Left hindlimb (tissue), 1 donor: ENCODE results near the gene ATP8A1.
"Not testable (repeated sequence)": the region's sequence is repeated elsewhere in the genome, so short reads cannot be mapped to it uniquely, and the experiment has no call there.

Experiments
- DNase-seq: peaks from one replicate; pipeline ENCODE4 v3.0.0-alpha.2; 2018

ATP8A1 gene

DNA sequence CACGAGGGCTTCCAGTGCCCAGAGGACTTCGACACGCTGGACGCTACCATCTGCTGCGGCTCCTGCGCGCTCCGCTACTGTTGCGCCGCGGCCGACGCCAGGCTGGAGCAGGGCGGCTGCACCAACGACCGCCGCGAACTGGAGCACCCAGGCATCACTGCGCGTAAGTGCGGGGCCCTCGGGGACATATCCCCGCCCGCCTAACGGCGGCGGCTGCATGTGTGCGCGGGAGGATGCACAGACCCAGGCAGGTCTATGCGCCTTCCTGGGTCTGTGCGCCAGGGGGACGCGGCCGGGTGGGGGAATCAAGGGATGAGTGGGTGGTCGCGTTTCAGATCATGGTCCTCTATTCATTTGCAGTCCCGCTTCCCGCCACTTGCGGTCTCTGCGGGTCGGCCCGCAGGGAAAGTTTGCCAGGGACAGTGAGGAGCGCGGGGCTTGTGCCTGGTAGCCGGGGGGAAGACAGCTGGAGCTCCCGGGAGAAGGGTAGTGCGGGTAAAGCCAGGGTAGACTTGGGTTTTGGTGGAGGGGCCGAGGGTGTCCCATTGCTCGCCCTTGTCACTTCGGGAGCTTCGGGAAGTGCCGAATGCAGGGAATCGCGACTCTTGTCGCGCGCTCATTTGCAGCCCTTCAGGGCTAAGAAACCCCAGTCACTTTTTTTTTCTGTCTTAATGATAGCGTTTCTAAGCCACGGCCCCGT lies 258.6 kb downstream of the ATP8A1 start:
- DNase-seq: peak; percentile 39

DNA sequence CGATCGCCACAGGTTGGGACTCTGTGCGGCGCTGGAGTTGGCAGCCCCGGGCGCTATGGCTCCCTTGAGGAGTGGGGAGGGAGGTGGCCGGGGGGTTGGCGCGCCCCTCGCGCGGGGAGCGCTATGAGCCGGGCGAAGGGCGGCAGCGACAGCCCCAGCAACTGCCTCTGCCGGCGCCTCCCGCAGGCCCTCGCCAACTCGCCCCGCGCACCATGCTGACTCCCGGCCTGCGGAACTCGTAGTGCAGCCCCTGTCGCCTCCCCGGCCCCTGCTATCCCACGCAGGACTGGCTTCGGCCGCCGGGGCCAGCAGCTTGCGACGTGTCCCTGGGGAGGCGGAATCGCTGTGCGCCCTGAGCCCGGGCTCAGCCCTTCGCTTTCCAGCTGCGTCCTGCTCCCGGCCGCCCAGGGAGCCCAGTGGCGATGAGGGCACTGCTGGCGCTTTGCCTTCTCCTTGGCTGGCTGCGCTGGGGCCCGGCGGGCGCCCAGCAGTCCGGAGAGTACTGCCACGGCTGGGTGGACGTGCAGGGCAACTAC lies 259.2 kb downstream of the ATP8A1 start:
- DNase-seq: peak; percentile 48

DNA sequence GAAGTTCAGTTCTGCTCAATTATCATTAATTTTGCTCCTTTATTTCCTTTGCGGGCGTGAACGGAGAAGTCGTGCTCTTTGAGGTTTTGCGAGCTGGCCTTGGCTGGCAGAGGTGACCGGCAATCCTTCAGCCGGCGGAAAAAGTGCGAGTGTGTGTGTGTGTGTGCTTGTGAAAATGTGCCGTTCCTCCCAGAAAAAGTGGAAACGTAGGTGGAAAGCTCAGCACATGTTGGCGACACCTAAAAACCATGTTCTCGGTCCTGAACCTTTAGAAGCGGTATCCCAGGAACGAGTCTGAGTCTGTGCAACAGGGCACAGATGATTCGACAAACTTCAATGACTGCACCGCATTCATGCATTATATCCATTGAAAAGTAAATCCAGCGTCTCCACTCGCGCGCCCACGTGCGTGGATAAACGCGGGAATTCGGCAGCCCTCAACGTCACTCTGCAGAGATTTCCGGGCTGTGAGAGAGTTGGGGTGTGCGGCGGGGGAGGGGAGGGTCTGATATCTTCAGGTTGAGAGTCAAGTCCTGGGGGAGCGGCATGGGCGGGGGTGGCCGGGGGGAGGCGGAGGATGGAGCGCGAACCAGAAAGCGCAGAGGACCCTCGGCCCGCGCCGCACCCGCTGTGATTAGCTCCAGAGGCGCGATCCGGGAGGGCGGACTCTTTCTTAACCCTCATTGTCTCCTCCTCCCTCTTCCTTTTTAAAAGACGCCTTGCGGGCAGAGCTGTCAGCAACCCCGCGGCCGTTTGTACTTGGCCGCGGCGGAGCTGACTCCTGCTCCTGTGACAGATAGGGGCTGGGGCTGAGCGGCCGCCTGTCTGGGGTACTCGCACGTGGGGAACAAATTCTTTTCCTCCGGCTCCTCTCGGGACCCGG lies 259.9 kb downstream of the ATP8A1 start, which contains the start of gene SHISA3:
Gene SHISA3 (plus strand): TSS at position 737 of the 883 bp plus-strand sequence. CDS start 569 bp downstream, outside the sequence.
- peak; percentile 48 for DNase-seq

DNA sequence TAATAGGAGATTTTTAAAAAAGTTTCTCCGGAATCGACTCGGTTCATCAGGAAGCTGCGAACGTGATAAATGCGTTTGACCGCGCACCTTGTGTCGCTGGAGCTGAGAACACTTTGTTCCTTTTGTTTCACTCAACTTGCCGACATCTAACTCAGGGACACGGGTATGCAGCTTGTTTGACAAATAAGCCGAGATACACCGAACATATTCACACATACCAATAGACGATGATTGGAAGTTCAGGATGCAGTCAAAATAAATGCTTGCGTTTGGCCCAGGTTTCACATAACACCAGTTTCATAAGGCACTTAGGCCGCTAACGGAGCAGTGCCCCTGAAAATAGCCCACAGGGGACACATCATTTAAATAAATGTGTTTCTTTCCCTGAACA lies 260.5 kb downstream of the ATP8A1 start:
- DNase-seq: no peak

DNA sequence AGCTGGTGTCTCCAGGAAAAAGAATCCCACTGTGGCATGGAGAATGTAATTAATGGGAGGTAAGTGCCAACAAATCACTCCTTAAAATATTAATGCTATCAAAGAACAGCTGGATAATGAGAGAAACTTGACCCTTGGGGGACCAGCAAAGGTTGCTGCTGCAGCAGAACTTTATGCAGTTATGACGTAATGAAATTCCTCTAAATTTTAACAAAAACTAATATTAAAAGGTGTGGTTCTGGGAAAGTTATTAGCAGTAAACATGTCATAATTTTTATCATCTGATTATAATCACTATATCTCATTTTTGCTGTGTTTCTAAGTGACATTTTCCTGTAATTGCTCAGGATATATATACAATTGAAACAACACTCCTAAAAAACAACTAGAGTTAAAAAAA lies 261.3 kb downstream of the ATP8A1 start:
- no peak for DNase-seq

DNA sequence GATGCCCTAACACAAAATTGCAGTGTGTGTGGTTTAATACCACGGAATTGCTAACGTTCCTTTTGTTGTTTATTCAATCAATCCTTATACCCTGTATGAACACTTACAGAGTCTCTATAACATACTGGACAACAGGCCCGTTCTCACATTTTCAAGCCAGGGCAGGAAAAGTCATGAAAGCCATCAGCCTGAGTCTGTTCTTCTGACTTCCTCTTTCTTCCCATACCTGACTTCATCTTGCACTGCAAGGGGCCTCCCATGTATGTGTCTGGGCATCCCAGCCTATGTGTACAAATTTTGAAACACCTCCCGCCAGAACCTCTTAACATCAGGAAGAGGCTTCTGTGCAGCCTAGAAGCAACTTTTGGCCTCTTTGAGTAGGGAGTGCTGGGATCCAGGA lies 264.5 kb downstream of the ATP8A1 start:
- DNase-seq: no peak

DNA sequence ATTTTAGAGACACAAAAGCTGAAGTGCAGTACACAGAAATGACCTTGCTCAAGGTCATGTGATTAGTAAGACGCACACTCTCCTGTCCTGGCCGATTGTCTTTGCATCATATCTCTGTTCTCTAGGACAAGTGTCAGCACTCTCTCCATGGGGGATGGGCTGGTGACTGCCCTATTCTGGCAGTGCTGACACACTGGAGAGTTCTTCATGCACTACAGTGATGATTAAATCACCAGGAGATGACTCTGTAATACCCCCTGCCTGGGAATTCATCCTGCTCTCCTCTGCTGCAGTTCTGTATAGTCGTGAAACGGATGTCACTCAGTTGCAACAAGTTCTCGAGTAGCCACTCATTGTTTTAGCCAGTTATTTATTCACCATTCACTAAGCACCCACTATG lies 264.9 kb downstream of the ATP8A1 start:
- DNase-seq: no peak

DNA sequence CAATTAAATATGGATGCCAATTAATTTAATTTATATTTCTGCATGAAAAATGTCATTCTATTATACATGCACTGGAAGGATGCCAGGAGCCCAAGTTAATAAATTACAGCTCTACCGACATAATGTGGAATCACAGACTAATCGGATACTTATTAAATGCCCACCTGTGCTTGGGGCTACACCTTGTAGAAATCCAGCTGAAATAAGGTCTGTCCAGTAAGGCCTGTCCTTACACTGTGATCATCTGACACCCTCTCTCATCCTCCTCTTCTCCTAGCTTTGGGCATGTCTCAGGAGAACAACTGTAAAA lies 265.6 kb downstream of the ATP8A1 start:
- no peak for DNase-seq

DNA sequence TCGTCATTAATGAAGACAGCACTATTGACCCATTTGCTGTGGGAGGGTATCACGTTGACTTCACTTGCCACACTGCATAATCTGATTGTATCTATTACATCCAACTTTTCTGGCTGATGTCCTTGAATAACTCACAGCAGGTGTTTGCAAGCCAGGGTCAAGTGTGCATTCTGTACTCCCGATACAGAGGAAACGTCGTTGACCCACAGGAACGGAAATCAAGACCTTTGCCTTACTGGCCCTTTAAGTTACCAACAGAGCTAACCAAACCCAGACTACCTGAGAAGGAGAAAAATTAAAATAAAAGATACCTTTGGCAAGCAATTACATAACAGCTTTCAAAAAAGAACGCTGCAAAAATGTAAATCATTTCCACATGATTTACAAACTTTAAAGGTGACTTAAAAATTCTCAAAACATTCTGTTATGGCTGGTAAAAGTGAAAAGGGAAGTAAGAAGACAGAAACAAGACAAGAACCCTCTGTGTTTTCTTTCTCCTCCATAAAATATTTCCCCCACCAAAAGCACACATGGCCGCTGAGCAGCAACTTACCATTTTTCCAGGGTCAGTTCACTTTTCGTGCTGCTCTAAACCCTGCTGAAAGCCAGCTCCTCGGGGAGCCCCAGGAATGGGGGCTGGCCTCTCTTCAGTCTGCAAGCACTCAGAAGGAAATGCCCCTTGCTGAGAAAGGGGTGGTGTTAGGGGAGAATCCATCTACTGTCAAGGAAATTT lies 266.1 kb downstream of the ATP8A1 start:
- DNase-seq: no peak

DNA sequence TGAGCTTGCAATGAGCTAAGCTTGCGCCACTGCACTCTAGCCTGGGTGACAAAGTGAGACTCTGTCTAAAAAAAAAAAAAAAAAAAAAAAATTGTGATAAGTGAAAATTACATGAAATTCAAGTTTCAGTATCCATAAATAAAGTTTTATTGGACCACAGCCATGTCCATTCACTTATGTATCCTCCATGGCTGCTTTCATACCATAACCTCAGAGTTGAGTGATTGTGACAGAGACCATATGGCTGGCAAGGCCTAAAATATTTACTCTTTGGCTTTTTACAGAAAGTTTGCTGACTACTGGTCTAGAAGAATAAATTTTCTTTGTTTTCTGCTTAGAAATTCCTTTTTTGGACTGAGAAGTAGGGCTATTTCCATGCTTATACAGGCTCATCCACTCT lies 271.4 kb downstream of the ATP8A1 start:
- no peak for DNase-seq

DNA sequence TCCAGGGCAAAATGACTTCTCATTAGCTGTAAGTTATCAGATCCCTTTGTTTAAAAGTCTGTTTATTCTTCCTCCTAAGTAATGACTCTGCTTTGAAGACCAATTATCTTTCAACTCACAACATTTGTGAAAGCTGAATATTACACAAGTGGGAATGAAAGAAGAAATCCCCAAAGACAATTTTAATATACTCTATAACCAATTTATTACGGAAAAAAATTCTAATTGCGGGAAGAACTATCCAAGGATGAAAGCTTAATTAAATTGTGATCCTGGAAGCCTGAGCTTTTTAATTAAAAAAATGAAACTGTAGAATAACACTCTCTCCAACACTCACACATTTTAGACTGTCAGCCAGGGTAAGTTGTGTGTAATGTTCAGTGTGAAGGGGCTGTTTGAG lies 275.2 kb downstream of the ATP8A1 start:
- DNase-seq: no peak

DNA sequence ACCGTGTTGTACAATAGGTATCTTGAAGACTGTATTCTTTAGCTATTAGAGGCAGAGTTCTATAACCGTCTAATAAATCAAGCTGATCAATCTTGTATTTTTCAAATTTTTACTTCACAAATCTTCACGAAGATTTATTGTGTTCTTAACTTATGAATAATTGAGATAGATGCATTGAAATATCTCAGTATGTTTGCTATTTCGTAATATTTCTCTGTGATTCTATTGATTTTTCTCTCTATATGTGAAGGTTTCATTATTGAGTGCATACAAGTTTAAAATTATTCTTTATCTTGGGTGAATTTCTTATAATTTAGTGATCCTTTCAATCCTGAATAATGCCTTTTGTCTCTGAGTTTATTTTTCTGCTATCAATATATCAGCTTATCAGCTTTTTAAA lies 279.4 kb downstream of the ATP8A1 start:
- DNase-seq: no peak

DNA sequence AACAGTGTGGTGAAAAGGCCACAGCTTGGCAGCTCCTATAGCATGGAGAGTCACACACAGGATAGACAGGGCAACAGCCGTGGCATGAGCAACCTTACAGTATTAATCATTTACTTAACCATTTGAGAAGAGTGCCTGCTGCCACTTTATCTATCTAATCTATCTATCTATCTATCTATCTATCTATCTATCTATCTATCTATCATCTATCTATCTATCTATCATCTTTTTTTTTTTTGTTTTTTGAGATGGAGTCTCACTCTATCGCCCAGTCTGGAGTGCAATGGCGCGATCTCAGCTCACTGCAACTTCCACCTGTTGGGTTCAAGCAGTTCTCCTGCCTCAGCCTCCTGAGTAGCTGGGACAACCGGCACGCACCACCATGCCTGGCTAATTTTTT lies 284.6 kb downstream of the ATP8A1 start:
- not testable (repeated sequence) for DNase-seq

DNA sequence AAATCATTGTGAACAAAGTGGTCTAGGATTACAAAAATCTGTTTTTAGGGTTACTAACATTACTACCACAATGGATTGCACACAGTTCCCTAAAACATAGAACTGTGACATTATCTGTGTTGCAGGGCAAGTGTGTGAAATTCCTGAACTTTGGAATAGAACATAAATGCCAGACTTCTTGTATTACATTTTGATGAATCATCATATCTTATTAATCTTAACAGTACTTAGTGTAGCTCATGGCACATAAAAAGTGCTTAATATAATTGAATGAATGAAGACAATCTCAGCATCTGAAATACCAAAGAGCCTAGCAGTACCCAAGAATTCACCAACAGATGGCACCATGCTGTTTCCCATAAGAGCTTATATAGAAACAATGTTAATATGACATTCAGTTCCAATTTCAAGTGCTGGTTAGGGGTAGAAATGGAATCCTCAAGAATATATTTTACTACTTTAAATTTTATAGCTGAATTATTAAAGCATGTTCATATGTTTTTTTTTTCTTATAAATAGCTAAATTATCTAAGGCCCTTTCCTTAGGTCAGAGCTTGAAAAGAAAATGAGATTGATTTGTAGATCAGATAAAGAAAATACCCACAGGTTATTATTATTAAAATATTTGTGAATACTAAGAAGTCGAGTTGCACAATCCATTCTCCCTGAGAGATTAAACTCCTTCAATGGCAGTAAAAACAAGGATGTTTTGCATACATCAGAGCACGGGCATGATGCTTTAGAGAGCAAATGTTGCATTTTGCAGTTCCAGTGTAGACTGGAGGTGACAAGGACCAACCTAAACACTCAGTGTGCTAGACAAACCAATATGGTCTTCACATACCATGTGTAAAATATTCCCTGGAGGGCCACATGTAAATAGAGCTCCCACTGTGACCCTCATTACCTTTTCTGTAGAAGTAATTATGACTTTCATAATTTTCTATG lies 285.3 kb downstream of the ATP8A1 start:
- DNase-seq: no peak

DNA sequence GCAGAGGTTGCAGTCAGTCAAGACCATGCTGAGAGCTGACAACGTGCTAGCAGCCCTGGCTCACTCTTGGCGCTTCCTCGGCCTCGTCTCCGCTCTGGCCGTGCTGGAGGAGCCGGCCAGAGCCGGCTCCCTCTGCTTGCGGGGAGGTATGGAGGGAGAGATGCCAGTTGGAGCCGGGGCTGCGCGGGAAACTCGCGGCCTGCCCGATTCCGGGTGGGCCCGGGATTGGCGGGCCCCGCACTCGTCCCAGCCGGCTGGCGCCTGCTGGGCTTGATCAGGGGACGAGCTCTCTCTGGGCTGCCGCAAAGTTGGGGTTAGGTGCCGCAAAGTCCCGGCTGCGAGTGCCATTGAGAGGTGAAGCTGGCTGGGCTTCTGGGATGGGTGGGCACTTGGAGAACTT lies 287.4 kb downstream of the ATP8A1 start:
- no peak for DNase-seq

DNA sequence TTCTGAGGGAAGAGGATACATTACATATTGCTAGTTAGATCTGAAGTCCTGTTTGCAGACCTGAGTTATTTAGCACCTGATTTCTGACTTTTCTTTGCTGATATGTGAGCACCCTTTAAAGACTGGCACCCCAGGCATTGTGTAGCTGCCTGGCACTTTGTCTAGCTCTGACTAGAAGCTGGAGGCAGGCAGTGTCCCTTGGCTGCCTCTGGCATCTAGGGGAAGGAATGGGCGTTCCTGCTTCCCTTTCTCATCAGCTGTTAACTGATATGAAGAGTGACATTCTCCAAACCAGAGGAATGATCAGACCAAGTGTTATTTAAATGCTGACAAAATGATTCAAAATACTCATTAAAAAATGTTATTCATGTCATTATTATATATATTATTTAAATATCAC lies 289.9 kb downstream of the ATP8A1 start:
- DNase-seq: no peak

DNA sequence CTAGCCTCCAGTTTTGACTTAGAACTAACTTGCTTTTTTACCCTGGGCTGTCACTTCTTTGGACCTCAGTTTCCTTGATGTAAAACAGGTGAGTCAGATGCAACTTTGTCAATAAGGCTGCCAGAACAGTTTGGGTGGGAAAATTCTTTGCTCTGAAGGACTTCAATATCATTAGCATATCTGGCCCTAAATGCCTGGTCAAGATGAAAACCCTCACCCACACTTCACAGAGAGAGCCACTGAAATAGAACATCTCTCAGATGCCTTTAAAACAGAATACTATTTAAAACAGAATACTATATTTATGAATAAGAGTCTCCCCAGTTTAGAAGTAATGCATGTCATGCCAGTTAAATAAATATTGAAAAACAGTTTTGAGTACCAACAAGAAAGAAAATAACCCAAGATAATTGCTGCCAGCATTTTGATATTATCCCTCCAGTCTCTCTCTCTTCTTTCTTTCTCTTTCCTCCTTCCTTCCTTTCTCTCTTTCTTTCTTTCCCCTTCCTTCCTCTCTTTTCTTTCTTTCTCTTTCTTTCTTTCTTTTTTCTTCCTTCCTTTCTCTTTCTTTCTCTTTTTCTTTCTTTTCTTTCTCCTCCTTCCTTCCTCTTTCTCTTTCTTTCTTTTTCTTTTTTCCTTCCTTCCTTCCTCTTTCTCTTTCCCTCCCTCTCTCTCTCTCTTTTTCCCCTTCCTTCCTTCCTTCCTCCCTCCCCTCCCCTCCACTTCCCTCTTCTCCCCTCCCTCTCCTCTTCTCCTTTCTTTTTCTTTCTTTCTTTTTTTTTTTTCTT lies 292.4 kb downstream of the ATP8A1 start:
- DNase-seq: no peak

DNA sequence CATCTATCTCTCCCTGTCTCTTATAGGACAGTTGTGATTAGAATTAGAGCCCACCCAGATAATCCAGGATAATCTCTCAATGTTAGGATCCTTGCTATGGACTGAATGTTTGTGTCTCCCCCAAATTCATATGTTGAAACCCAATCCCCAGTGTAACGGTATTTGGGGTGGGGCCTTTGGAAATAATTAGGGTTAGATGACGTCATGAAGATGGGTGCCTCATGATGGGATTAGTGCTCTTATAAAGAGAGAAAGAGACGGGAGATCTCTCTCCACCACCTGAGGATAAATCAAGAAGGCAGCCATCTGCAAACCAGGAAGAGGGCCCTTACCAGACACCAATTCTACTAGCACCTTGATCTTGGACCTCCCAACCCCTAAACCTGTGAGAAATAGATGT lies 293.3 kb downstream of the ATP8A1 start:
- DNase-seq: no peak

DNA sequence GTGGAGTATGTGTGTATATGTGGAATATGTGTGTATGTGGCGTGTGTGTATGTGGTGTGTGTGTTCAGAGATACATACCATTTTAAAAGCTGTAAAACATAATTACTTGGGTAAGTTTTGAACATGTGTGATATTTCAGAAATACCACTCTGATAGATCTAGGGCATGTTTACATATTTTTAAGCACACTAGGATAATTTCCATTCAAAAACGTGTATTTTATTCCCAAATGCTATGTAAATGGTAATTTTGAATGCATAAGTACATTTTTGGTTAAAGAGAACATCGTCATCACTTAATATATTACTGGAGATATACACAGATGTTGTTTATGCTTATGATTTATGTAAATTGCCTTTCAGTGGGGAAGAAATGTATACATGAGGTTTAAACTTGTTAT lies 294.3 kb downstream of the ATP8A1 start:
- no peak for DNase-seq

DNA sequence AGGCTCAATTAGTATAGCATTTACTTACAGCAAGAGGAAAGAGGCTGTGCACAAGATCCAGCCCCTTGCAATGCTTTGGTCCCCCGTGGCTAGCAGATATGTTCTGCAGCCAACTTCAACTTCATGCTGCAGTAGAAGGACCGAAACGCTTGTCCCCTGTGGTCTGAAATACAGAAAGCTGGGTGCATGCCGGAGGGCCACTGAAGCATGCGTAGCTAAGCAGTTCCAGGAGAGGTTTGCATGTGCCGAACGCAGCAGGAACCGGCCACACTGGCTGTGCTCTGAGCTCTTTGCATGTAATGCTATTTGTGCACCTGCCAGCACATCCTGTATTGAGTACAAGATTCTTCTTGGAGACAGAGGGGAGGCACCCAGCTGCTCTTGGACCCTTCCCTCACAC lies 295.4 kb downstream of the ATP8A1 start:
- DNase-seq: no peak

DNA sequence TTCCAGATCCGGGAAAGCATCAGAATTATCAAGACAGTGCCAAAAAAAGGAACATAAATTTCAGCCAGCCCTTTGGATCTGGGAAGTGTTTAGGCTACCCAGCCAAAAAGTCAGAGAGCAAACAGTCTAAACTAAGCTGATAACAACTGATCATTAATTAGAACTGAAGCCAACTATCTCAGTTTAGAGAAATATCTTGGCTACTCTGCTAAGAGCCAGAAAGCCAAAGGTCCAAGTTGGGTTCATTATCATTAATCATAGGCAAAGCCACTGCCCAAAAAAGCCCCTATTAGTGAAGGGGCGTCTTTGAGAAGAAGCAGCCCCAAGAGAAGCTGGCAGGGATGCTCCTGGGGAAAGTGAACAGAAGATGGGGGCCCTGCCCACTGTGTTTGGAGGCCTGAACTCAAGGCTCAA lies 296.6 kb downstream of the ATP8A1 start:
- DNase-seq: no peak
